GM19452 (cell line): Measurements from ENCODE around the gene HHAT.

Experiments
- ATAC-seq: cut with Tn5 transposase; IDR thresholded peaks from one replicate; pipeline ENCODE4 v1.9.1; 2021; ENCODE audit not compliant: unreplicated experiment

Gene HHAT

DNA sequence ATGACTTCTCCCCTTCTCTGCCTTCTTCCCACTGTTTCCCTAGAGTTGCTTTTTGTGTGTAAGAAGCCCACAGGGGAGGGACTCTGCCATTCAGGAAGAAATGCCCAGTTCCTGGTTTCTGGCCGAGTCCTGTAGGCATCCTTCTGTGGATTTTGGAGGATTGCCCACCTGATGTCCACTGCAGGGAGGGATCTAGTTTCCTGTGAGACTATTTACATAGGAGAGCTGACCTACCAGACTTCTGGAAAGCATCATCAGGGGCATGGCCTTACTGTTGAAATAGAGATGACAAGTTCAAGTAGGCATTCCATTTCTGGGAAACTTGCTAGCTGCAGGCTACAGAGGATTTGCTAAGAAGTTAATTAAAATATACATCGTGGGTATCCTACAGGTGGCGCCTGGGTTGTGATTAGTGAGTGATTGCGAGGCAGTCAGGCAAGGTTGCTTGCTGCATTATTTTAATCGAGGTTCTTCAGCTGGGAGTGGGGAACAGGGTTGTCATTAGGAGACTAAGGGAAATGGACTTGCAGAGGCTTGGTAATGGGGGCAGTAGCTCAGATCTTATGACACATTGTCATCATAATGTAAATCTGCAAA is 148.7 kb downstream of the HHAT start:
- no peak for ATAC-seq

DNA sequence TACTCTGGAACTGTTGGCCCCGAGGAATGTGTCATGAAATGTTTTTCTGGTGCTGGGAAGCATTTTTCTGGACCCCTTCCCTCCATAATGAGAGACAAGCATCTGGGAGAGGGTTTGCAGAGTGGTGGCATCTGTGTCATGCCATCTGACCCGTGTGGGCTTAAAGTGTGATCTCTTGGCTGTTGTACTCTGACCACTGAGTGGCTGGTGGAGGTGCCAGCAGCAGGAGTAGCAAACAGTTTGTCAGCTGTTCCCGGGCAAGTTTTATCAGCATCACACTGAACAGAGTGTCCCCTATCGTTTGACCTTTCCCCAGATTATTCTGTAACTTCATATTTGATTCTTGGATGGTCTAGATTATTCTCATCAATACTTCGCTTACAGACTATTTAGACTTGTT is 150.1 kb downstream of the HHAT start:
- no peak for ATAC-seq

DNA sequence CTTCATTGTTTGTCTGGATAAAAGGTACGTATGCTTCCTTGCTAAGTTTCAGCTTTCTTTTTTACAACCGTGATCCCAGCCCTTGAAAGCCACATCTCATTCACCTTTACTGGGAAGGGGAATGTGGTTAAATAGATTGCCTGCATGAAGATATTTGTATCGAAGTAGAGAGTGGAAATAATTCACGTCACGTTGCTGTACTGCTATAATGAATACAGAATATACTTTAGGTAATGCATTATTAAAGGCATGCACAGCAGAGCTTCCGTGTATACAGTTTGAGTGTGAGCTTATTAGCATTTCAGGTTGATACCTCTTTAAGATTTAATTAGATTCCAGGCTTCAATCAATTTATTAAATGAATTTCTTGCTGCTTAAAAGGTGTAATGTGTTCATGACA is 153.8 kb downstream of the HHAT start:
- no peak for ATAC-seq

DNA sequence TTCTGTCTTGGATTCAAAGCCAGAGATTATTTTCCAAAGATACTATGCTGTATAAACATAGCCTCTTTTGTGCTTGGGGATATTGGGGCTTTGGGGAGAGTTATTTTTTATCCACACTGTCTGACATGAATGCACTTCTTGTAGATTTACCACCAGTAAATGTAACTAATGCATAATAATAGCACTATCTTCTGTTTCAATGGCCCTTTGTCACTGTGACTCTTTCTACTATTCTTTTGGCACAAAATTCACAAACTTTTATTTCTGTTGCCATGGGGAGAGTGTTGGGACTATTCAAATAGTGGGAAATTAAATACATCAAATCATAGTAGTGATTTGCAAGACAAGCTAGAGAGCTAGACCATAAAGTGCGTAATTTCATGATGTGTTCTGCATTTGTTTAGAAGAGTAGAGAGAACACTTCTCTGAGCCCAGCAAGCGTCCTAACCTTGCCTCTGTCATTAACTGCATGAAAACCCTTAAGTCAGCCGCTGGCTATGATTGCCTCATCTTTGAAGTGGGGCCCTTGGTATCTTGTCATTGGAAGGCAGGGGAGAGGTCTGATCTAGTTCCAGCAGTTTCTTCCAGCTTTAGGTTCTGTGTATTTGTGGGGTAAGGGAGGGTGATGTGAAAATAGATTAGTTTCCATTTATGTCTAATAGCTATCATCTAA is 154.4 kb downstream of the HHAT start:
- ATAC-seq = no peak

DNA sequence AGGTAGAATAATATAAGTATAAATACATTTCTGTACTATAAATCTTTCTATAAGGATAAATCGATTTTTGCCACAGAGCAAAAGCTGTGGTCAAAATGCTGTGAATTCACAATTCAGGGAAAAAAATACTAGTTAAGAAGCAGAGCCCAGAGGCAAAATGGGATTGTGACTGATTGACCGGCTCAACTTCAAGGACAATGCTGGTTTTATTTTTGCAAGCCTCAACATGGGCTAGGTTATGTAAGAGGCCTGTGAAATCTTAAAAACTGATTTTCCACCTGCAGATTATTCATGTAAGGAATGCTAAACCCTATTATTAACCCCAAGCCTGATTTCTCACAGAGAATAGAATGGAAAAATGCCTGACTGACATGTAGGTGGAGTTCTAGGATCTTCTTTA is 155.1 kb downstream of the HHAT start:
- no peak for ATAC-seq

DNA sequence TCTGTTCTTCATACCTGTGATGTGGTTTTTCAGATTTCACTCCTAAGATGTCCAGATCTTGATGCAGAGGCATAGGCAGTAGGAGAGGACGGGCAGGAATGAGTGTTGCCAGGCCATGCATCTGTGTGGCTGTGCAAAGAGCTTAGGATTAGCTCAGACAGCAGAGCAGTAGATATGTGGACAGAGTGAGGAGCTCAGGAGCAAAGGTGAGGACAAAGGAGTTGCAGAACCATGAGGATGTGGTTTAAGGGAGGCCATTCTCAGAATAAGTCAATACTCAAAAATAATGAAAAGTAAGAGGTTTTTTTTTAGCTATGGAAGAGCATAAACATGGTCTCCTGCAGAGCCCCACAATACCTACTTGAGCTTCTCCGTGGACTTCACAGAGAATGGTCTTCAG is 158.3 kb downstream of the HHAT start:
- ATAC-seq = no peak

DNA sequence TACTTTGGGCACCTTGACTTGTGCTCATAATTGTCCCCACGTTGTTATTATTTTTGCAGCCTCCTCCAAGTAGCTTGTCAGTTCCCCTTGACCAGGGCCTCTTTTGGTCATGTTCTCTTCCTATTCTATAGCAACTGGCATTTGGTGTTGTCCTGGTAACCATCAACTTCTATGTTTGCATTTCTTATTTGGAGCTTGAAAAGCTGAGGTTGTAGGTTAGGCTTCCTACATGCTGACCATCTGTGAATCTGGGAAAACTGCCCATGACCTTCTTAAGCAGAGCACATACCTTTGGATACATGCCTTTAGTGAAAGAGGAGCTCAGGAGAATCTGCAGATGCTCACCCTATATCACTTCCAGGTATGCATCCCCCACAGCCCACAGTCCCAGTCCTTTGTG is 160.8 kb downstream of the HHAT start:
- ATAC-seq = no peak

DNA sequence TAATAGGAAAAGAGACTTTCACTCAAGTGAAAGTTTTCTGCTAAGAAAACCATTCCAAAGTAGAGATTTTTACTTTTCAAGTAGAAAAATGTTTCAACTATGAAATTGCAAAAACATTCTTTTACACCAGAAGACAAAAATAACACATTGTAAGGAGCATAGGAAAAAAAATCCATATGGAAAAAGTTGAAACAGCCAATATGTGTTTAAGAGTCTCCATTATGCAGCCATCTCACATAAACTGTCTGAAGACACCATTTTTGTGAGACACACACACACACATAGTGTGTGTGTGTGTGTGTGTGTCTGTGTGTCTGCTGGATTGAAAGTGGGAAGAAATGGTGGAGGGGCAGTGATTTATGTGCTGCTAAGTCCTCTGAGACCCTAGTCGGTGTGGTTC is 162.1 kb downstream of the HHAT start:
- no peak for ATAC-seq

DNA sequence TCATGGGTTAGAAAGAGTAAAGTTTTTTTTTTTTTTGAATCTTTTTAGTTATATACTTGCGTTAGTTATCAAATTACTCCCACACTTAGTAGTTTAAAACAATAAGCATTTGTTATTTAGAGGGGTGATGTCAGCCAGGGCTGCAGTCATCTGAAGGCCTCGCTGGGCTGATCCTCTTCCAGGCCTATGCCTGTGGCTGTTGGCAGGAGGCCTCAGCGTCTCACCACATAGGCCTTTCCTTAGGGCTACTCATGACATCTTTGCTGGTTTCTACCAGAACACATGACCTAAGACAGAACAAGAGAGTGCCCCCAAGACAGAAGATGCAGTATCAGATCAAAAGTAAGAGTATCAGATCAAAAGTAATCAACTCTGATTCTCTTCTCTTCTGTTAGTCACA is 167.4 kb downstream of the HHAT start:
- no peak for ATAC-seq

DNA sequence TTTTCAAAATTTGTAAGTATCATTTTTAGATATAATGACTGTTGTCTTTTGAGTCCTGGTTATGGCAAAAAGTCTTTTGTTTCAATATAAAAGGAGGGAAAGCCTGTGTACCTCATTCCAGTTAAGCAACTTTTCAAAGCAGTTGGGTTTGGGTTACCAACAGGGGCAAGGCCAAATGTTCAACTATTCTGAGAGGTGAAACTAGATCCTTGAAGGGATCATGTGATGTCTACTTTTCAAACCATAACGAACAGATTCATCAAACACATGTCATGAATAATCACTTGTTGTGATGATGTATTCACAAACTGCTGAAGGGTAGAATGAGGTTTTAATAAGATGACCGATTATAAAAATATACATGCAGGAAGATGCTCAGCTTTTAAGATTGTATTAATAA is 171.3 kb downstream of the HHAT start:
- ATAC-seq = no peak

DNA sequence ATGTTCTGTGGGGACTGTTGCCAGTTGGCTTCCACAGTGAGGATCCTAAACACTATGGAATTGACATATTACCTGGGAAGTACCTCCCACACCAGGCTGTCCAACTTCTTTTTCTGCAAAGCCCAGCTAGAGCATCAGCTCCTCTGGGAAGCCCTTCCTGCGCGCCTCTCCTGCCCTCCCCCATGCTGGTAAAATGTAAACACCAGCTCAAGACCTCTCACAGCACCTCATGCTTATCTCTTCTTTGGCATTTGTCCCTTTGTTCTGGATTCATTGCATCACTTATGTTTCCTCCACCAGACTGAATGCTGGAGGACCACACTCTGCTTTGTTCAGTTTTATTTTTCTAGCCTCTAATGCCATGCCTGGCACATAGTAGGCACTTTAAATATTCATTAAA is 172.1 kb downstream of the HHAT start:
- no peak for ATAC-seq

DNA sequence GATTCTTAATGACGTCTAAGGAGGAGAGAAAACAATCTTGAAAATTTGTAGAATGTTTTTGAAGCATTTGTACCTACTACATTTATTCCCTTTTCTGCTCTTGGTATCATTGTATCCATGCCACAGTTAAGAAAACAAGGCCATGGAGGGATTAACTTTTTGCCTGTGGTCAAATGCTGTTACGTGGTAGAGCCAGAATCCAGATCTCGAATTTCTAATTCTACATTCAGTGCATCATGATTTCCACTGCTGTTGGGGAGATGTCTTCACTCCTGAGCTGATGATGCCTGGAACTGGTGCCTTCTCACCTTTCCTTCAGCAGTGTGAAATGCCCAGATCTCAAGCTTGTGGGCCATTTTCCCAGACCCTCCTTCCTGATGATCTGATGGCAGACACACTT is 175.6 kb downstream of the HHAT start:
- no peak for ATAC-seq

DNA sequence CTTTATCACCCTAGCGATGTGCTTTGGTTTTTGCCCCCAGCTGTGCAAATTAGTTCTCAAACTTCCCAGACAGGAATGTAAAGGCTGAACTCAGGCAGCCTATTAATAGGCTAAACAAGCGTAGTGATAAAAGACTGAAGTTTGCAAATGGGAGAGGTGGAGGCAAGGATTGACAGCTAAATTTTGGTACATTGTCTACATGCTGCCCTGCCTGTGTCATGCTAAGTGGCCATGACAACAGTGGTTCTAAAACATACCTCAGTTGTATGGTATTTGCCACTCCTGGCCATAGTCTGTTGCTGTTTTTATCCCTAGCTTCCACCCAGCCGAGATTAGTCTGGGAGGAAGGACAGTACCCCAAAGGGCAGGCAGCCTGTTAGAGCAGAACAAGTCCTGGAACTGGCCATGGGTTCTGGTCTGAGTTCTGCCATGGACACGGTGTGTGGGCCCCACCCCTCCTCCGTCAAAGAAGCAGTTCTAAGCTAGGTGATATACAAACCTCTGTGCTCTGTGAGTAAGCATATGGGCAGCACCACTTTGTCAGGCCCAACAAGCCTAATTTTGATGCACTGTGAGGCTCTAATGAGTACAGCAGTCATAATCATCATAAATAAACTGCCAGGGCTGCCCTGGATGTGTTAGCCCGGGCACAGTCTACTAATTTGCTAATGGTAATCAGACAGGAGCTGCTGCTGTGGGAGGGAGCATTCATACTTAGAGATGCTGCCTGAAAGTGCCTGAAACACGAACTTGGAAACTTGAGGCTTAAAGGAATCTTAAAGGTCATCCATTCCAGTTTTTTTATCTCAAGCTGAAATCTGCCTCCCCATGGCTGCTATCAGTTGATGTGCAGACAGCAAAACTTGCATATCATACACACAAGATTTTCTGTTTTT is 177.1 kb downstream of the HHAT start:
- ATAC-seq = no peak

DNA sequence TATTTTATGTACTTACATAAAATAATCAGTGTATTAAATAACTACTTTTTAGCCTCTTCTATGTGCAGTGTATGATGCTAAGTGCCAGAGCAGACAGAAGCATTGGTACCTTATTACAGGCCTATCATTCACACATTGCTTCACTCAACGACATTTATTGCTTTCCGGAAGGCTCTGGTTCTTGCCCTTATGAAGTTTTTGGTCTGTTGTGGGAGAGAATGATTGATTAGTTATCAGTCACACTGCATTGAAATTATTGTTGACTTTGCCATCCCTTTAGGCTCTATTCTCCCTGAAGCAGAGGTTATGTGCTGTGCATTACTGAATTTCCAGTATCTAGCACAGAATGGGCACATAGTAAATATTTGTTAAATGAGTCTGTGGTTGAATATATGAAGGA is 178.0 kb downstream of the HHAT start:
- ATAC-seq = no peak

DNA sequence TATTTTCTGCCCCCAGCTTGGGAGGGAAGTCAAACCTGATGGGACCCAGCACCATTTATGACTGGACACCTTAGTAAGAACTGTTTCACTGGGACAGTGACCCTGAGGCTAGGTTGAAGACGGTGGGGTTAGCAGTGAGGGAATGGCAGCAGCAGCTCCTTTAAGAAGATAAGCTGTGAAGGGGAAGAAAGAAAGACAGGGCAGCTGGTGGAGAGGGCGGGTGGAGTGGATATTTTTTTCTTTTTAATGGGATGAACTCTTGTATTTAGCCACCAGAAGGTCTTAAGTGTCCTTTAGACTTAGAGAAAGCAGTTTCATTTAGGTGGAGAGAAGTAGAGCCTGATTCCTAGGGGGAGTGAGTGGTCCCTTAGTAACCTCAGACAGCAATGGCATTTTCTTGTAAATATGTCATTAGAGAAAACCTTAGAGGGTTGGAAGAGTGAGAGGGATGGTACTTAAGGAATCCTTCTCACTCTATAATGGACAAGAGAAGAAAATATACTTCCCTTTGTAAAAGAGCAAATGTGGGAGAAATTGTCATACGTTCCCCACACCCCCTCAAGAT is 187.5 kb downstream of the HHAT start:
- no peak for ATAC-seq

DNA sequence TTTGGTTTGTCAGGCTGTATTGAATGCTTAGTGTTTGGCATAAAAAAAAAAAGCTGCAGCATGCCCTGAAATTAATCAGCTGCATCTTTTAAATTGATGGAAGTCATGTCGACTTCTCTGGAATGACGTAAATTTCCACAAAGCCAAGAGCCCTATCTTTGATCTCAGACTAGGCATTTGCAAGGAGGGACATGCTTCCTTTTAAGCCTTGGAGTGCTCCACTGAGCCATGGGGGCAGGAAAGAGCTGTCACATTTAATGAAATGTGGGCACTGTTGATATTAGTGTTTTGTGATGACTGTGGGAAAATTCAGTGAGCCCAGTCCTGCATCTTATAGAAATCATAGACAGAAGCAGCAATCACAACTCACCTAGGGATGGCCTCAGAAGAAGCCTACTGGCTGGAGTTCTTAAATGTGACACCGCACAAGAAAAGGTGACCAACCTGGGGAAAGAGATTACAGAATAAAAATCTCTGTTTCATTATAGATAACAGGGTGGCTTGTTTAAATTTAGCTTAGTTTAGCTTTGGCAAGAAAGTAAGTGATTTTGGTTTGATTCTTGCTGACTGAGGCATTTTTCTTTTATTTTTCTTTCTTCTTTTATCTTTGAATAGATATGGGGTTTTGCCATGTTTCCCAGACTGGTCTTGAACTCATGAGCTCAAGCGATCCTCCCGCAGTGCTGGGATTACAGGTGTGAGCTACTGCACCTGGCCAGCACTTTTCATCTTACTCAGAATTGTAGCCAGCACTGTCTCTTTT is 188.2 kb downstream of the HHAT start:
- ATAC-seq = no peak

DNA sequence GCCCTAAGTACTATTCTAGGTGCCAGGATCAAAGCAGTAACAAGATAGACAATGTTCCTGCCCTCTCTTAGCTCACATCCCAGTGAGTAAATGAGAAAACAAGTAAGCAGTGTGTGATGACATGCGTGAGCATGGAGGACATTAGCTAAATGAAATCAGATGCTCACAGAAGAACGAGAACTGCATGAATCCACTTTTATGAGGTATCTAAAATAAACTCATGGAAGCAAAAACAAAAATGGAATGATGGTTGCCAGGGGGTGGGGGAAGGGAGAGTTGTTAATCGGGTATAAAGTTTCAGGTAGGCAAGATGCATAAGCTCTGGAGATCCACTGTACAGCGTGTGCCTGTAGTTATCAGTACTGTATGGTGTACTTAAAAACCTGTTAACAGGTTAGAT is 195.1 kb downstream of the HHAT start:
- no peak for ATAC-seq

DNA sequence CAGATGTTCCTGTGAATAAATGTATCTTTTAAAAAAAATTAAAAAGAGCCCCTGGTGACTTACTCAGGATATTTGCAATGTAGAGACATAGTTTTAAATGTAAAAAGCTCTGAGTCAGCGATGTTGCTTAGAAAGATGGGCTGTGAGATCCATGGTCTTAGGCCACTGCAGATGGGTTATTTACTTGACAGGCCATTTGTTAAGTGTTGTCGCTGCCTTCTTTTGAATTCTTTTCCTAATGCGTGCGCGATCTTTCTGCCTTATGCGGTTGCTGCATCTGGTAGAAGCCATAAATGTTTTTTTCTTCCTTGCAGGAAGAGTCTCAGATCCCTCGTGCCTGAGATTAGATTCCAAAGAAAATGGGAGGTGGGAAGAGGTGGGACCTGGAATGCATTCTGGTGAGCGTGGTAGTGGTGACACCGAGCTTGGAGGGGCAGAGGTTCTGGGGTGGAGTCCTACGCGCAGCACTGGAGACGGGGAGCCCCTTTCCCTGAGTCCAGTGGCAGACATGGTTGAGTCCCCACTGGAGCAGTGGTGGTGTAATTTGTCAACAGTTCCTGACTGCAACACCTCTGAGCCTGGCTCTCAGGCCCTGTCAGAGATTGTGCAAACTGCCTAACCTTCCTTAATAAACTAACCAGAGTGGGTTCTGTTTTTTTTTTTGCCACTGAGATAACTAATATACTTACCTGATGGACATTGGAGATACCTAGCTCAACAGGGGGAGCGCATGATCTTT is 197.2 kb downstream of the HHAT start:
- ATAC-seq = no peak

DNA sequence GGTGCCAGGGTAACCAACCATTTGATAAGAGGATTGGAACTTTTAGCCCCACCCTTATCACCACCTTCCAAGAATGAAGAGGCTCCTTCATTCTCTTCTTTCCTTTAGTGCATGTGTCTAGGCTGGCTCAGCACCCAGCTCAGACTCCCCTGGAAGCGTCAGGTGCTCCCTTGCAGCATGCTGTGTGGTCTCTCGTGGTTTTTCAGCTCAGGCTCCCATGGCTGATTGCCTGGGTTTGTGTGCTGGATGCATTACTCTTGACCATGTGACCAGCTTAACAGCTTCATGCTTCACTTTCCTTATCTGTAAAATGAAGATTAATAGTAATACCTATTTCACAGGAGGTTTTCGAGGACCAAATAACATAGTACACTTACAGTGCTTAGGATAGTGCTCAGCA is 198.4 kb downstream of the HHAT start:
- ATAC-seq = no peak

DNA sequence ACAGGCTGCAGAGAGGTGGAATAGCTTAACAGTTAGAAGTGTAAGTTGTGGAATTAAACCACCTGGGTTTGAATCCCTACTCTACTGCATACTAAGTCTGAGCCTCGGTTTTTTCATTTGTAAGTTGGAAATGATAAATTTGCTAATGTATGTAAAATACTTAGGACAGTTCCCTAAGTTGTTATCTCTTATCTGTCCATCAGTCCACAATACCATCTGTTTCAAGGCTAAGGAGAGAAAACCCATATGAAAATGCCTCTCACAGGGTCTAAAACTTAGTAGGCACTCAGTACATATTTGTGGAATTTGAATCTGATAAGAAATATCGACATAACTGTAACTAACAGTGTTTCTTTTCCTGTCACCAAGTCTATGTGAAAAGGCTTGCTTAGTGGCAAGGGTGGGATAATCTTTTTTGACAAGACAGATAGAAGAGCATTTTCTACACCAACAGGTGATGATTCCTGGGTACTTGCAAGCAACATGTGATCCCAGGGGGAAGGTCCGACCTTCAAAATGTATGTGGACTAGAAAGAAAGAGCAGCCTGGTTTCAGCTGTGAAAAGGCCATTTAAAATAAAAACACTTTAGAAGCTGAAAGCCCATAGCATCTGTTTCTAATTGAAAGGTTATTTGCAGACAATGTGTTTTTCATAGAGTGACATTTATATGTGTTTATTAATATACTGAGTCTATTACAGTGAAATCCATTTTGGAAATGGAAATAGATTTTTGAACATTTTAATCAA is 202.9 kb downstream of the HHAT start:
- no peak for ATAC-seq
